Measurements from ENCODE around the gene KMT2E. TPM values are rescaled to one million over a fixed set of nuclear protein-coding genes. Genes with fewer than 3 reads are reported as not detected.

The KMT2E gene
- total RNA-seq, 2 donors from 2014 or later = 105 to 122 TPM

DNA sequence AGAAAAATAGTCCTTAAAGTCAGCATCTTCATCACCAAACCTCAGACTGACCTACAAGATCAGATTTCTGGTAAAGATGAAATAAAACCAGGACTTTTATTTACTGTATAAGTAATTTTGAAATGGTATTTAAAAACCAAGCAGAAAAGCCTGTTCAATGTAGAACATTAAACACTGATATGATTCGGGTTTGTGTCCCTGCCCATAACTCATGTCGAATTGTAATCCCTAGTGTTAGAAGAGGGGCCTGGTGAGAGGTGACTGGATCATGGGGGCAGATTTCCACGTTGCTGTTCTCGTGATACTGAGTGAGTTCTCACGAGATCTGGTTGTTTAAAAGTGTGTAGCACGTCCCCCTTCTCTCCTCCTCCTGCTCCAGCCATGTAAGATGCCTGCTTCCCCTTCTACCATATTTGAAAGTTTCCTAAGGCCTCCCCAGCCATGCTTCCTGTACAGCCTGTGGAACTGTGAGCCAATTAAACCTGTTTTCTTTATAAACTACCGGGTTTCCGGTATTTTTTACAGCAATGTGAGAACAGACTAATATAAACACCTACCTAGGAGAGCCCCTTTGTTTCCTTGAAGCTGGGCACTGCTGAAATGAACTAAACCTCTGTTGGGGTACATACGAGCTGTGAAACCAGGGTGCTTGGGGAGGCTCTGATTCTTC is 120.1 kb downstream of the KMT2E start:
- DNase-seq (ENCODE audit: low spot score in 2 of 2) (no peak), ATAC-seq (no peak)
- H3K27ac Mint-ChIP-seq = peak overlapping the region; percentile 9 to 90
- H3K36me3 Mint-ChIP-seq = peaks cover 0 to 6% of the 10 kb centered on the region in 2 donors
- no peaks in the 10 kb centered on the region for H3K9me3 Mint-ChIP-seq

DNA sequence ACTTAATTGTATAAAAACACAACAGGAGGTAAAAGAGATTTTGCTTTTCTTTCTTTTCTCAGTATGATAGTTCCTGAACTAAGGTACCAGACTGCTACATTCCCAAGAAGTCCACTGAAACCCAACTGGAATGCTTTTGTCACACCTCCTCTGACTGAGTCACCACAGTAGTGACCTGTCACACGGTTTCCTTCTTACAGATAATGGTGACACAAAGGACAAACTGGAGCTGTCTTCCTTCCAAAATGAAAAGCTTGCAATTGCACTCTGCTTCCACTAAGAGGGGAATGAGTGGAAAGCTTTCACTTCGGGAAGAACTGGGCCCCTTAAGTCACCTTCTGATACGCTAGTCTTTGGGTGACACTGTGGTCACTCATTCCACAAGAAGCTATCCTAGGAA is 122.2 kb downstream of the KMT2E start:
- Mint-ChIP-seq H3K36me3 (peaks cover 0 to 6% of the 10 kb centered on the region in 2 donors), H3K9me3 (no peaks in the 10 kb centered on the region), H3K27ac (peak overlapping the region; percentile 18 to 53)
- no peak for DNase-seq (ENCODE audit: low spot score in 2 of 2)
- ATAC-seq = peak in 1 of 2 donors; percentile 42

DNA sequence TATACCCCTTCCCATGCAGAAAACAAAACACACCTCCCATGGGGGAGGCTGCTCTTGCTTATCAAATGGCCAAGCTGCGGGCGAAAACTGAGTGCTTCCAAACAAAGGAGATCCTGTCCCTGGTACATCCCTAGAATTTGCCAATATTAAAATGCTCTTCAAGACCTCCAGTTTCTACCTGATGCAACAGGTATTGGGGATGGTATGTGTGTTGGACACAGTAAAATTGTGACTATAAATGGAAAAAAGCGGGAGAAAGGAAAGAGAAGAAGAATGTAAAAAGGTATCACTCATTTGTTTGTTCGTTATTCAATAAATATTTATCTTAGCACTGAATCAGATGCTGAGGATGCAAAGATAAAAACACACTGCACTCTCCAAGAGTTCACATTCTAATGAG is 123.9 kb downstream of the KMT2E start:
- no peak for DNase-seq (ENCODE audit: low spot score in 2 of 2)
- no peak for ATAC-seq
- H3K36me3 Mint-ChIP-seq = peaks cover 0 to 6% of the 10 kb centered on the region in 2 donors
- H3K27ac Mint-ChIP-seq = no peak overlapping the region
- H3K9me3 Mint-ChIP-seq = no peaks in the 10 kb centered on the region

DNA sequence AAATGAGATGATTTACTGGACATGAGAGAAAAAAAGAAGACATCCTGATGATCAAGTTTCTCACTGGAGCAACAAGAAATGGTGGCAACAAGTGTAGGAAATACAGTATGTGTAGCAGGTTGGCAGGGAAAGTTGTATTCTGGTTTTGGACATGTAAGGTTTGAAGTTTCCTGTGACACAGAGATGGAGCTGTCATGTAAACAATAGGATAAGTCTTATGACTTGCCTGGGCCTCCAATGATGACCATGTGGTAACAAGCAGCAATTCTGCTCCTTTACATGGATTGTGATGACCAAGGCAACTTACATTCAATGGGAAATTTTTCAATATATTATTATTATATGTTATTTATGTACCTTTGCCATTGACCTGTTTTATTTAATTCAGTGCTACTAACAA is 125.4 kb downstream of the KMT2E start:
- Mint-ChIP-seq H3K27ac (no peak overlapping the region), H3K9me3 (no peaks in the 10 kb centered on the region), H3K36me3 (peaks cover 0 to 11% of the 10 kb centered on the region in 2 donors)
- no peak for ATAC-seq
- no peak for DNase-seq (ENCODE audit: low spot score in 2 of 2)

DNA sequence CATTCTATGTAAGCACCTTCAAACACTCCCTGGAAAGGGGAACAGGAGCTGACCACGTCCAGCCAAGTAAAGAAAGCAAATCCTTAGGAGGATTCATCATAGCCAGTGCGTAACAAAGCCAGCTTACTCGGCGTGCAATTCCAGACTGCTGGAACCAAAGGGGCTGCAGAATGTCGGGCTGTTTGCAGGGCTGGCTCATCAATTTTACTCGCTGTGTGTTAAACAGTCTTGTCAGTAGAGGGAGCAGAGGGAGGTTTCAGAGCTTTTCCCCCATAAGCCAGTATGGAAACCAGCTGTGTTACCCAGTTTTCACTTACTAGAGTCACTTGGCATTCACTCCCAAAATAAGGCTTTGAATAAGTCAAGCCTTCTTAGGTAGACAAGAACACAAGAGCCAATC is 127.1 kb downstream of the KMT2E start:
- Mint-ChIP-seq H3K9me3 (no peaks in the 10 kb centered on the region), H3K36me3 (peaks cover 0 to 11% of the 10 kb centered on the region in 2 donors), H3K27ac (peak overlapping the region in 1 of 2 donors; percentile 30)
- ATAC-seq (no peak), DNase-seq (ENCODE audit: low spot score in 2 of 2) (no peak)

DNA sequence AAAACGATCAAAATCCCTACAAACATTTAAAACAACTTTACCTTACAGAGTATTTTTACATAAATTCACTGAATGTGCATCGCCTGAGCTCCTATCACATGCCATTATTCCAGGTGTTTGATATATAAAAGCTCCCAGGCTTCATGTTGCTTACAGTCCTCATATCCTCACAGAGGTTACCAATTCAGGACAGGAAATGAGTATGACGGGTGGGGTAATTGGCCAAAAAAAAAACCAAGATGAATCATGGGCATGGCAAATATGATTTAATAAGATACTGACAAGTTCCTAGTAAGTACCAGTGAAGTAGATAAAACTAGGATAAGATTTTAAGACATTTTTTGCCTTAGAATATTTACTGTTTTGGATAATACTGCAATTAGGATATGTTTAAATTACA is 135.8 kb downstream of the KMT2E start:
- ATAC-seq (peak in 1 of 2 donors; percentile 37), DNase-seq (ENCODE audit: low spot score in 2 of 2) (no peak)
- Mint-ChIP-seq H3K27ac (peak overlapping the region in 1 of 2 donors; percentile 26), H3K9me3 (no peaks in the 10 kb centered on the region), H3K36me3 (no peaks in the 10 kb centered on the region)

DNA sequence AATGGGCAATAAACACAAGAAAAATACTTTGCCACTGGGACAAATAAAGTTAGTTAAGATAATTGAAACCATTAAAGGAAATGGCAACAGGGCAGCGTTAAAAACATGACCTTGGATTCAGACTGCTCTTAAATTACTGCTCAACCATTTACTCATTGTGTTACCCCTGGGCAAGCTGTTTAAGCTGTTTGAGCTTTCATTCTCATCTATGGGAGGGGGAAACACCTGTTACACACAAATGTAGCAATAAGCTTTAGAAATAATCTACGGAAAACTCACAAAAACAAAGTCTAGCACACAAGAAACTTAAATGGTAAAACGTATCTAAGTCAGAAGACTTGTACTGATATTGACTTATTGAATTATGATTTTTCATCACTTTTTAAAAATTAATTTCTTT is 137.1 kb downstream of the KMT2E start:
- no peaks in the 10 kb centered on the region for H3K9me3 Mint-ChIP-seq
- DNase-seq (ENCODE audit: low spot score in 2 of 2) (no peak), ATAC-seq (no peak)
- no peaks in the 10 kb centered on the region for H3K36me3 Mint-ChIP-seq
- no peak overlapping the region for H3K27ac Mint-ChIP-seq

DNA sequence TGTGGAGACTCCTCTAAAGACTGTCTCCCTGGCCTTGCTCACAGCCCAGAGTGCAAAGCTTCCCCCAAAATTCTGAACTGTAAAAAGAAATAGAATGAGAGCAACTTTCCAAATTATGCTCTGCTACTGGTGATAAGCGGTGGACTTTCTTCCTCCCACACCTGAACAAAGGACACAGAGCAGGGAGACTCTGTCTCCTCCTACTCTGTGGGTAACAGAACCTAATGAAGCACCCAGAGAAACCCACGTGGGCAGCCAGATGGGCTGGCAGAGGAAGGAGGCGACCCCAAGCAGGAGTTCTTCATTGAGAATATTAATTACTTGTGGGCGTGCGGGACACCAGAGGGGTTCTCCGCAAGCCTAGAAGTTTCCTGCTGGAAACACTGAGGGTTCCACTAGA is 139.5 kb downstream of the KMT2E start:
- DNase-seq (ENCODE audit: low spot score in 2 of 2) (no peak), ATAC-seq (no peak)
- no peaks in the 10 kb centered on the region for H3K9me3 Mint-ChIP-seq
- no peaks in the 10 kb centered on the region for H3K36me3 Mint-ChIP-seq
- no peak overlapping the region for H3K27ac Mint-ChIP-seq

DNA sequence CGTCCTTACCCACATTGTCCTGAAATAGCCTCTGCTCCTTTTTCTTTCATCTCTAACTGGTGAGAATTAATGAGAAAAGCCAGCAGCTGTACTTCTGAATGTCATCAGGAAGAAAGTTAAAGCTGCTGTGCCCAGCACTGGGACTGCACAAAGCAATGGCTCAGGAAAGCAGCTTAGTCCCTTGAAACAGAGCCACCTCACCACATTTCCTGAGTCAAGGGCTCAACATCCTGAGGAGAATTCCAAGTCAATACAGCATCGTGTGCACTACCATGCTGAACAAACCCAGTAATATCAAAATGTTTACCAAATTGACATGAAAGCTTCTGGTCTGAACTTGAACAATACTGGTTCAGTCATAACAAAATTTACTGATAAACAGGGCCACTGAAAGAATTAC is 140.1 kb downstream of the KMT2E start:
- Mint-ChIP-seq H3K36me3 (no peaks in the 10 kb centered on the region), H3K27ac (no peak overlapping the region), H3K9me3 (no peaks in the 10 kb centered on the region)
- DNase-seq (ENCODE audit: low spot score in 2 of 2) = no peak
- no peak for ATAC-seq

DNA sequence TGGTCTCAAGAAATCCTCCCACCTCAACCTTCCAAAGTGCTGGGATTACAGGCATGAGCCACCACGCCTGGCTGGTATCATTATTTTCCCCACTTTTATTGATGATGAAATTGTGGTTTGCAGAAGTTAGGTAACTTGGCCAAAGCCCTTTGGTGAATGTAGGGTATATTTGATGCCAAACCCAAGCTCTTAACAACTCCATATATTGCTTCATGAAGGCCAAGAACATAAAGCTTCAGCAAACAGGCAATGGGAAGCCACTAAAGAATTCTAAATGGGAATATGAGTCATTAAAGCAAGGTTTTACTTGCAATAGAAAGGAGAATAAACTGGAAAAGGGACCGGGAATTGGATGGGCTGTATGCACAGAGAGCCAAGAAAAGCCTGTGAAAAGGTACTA is 142.7 kb downstream of the KMT2E start:
- ATAC-seq (no peak), DNase-seq (ENCODE audit: low spot score in 2 of 2) (no peak)
- Mint-ChIP-seq H3K9me3 (no peaks in the 10 kb centered on the region), H3K36me3 (no peaks in the 10 kb centered on the region), H3K27ac (no peak overlapping the region)

DNA sequence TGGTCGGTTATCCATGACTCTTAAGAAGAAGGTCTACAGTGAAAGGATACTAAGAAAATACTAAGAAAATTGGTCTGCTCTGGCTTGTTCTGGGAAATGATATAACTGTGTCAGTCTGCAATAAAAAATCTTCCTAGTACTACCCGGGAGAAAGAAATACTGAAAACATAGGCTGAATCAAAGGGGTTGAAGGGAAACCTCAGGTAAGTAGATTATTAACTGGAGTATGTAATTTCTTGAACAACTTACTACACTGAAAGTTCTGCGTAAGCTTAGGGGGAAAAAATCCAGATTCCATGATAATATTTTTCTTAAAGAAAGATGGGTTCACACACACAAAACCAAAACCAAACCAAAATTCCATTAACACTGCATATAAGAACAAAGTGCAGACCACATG is 143.3 kb downstream of the KMT2E start:
- H3K27ac Mint-ChIP-seq = no peak overlapping the region
- DNase-seq (ENCODE audit: low spot score in 2 of 2) (no peak), ATAC-seq (no peak)
- H3K36me3 Mint-ChIP-seq = no peaks in the 10 kb centered on the region
- no peaks in the 10 kb centered on the region for H3K9me3 Mint-ChIP-seq

DNA sequence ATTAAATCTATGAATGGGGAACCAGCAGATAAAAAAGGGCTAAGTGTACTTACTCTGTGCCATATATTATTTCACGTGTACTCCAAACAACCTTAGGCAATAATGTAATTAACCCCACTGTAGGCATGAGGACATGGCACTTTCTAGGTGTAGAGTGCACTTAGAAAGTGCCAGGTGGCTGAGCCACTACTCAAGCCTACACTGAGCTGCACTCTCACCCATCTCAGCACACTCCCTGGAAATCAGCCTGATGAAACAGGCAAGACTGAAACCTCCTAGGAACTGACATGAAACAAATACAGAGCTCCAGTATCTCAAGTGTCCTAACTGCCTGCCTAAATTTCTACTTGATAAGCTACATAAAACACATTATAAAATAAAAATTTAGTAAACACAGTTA is 147.4 kb downstream of the KMT2E start:
- no peak for DNase-seq (ENCODE audit: low spot score in 2 of 2)
- Mint-ChIP-seq H3K9me3 (no peaks in the 10 kb centered on the region), H3K36me3 (peaks cover 10 to 18% of the 10 kb centered on the region in 2 donors), H3K27ac (no peak overlapping the region)
- no peak for ATAC-seq
